ENCODE measurements around the gene ACO2. TPM values are rescaled to one million over a fixed set of nuclear protein-coding genes. Genes with fewer than 3 reads are reported as not detected.

Gene ACO2
- total RNA-seq, 2 donors from 2014 or later = 100 to 177 TPM

DNA sequence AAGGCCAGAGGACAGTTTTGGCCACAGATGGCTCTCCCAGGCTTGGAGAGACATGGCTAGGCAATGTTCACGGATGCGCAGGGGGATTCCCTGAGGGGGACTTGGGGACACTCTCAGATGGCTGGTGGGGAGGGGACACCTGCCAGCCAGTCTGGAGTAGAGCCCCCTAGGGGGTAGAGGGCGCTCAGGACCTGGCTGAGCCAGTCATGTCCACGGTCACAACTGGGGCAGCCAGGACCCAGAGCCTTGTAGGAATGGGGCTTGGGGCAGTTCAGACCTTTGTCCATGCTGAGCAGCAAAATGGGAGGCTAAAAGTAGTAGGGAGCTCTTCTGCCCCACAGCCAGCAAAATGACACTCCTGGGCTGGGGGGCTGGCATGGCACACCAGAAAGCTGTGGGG, 93.5 kb downstream of the ACO2 start:
- 76% methylated on average over 4 of the region's 4 CpGs for WGBS
- intact Hi-C loops (cut with DNase I) = no loop called here
- TF ChIP-seq POLR2AphosphoS5 (IDR thresholded peaks at IDR 0.05) = no peak
- no peak for DNase-seq (ENCODE audit: low spot score)
- H3K4me3 ChIP-seq = no peak overlapping the region
- peaks cover 2% of the 10 kb centered on the region for H3K27me3 ChIP-seq (replicated peaks; ENCODE audit: insufficient read depth)
- H3K36me3 ChIP-seq = no peaks in the 10 kb centered on the region
- H3K4me1 ChIP-seq (replicated peaks) = no peaks in the 10 kb centered on the region
- H3K27ac ChIP-seq = peak overlapping the region; percentile 67 to 71
- H3K9me3 ChIP-seq = no peaks in the 10 kb centered on the region

- Histone ChIP-seq H3K4me3 (no peak overlapping the region), H3K9me3 (no peaks in the 10 kb centered on the region), H3K27ac (peak overlapping the region; percentile 67 to 71), H3K36me3 (no peaks in the 10 kb centered on the region), H3K4me1 (replicated peaks) (no peaks in the 10 kb centered on the region), H3K27me3 (replicated peaks; ENCODE audit: insufficient read depth) (peaks cover 2% of the 10 kb centered on the region)
- TF ChIP-seq POLR2AphosphoS5 (IDR thresholded peaks at IDR 0.05) = peak; percentile 60
- TF ChIP-seq, protein P1, sequence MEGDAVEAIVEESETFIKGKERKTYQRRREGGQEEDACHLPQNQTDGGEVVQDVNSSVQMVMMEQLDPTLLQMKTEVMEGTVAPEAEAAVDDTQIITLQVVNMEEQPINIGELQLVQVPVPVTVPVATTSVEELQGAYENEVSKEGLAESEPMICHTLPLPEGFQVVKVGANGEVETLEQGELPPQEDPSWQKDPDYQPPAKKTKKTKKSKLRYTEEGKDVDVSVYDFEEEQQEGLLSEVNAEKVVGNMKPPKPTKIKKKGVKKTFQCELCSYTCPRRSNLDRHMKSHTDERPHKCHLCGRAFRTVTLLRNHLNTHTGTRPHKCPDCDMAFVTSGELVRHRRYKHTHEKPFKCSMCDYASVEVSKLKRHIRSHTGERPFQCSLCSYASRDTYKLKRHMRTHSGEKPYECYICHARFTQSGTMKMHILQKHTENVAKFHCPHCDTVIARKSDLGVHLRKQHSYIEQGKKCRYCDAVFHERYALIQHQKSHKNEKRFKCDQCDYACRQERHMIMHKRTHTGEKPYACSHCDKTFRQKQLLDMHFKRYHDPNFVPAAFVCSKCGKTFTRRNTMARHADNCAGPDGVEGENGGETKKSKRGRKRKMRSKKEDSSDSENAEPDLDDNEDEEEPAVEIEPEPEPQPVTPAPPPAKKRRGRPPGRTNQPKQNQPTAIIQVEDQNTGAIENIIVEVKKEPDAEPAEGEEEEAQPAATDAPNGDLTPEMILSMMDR (IDR thresholded peaks at IDR 0.05) = no peak
- intact Hi-C loops (cut with DNase I) = no loop called here
- DNase-seq (ENCODE audit: low spot score) = no peak
- 50% methylated on average over 10 of the region's 10 CpGs for WGBS
These were observed 94.3 kb downstream of the ACO2 start for GRCh38 chr22:41563051-41563711.

GRCh38 chr22:41564563-41564962, 95.6 kb downstream of the ACO2 start:
- WGBS = 90% methylated on average over 8 of the region's 8 CpGs
- DNase-seq (ENCODE audit: low spot score) = no peak
- H3K4me1 ChIP-seq (replicated peaks) = no peaks in the 10 kb centered on the region

DNA sequence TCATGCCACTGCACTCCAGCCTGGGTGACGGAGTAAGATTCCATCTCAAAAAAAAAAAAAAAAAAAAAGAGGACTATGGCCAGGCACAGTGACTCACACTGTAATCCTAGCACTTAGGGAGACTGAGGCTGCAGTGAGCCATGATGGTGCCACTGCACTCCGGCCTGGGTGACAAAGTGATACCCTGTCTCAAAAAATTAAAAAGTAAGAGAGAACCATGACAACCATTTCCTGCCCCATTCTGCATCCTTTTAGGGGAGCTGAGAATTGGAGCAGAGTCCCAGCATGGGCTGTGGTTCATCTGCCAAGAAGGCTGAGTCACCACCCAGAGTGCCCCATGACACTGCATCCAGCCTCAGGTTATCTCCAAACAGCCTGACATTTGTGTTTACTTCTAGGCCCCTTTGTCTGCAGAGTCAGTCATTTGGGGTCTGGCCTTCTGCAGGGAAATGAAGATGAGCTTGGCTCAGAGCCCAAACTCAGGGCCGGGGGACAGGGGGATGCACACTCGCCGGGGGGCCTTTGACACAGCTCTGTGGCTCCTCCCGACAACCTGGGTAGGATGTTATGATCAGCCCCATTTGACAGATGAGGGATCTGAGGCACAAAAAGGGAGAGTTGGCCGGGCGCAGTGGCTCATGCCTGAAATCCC, 96.6 kb downstream of the ACO2 start:
- H3K36me3 ChIP-seq = no peaks in the 10 kb centered on the region
- WGBS = 59% methylated on average over 8 of the region's 8 CpGs

More at GRCh38 chr22:41564563-41564962, 95.6 kb downstream of the ACO2 start:
- Histone ChIP-seq H3K4me3 (no peak overlapping the region), H3K27ac (peak overlapping the region; percentile 18 to 23), H3K36me3 (no peaks in the 10 kb centered on the region), H3K27me3 (replicated peaks; ENCODE audit: insufficient read depth) (peaks cover 1% of the 10 kb centered on the region), H3K9me3 (no peaks in the 10 kb centered on the region)
- intact Hi-C loops (cut with DNase I) = no loop called here
- no peak for TF ChIP-seq POLR2A (IDR thresholded peaks at IDR 0.05)
- TF ChIP-seq, protein P1 (IDR thresholded peaks at IDR 0.05) = no peak
- TF ChIP-seq POLR2AphosphoS5 (IDR thresholded peaks at IDR 0.05) = no peak

GRCh38 chr22:41567512-41567768, 98.5 kb downstream of the ACO2 start:
- Histone ChIP-seq H3K27ac (no peak overlapping the region), H3K4me1 (replicated peaks) (no peaks in the 10 kb centered on the region), H3K36me3 (no peaks in the 10 kb centered on the region), H3K4me3 (no peak overlapping the region), H3K9me3 (no peaks in the 10 kb centered on the region), H3K27me3 (replicated peaks; ENCODE audit: insufficient read depth) (no peaks in the 10 kb centered on the region)
- no peak for DNase-seq (ENCODE audit: low spot score)
- TF ChIP-seq POLR2AphosphoS5 (IDR thresholded peaks at IDR 0.05) (no peak), POLR2A (IDR thresholded peaks at IDR 0.05) (no peak)
- TF ChIP-seq, protein P1 (IDR thresholded peaks at IDR 0.05) = no peak
- WGBS = 62% methylated on average over 3 of the region's 3 CpGs
- intact Hi-C loops (cut with DNase I) = no loop called here

More for the DNA sequence above, 96.6 kb downstream of the ACO2 start:
- Histone ChIP-seq H3K4me3 (no peak overlapping the region), H3K9me3 (no peaks in the 10 kb centered on the region), H3K4me1 (replicated peaks) (no peaks in the 10 kb centered on the region), H3K27me3 (replicated peaks; ENCODE audit: insufficient read depth) (no peaks in the 10 kb centered on the region), H3K27ac (peak overlapping the region; percentile 18 to 23)
- no peak for DNase-seq (ENCODE audit: low spot score)
- intact Hi-C loops (cut with DNase I) = no loop called here
- TF ChIP-seq POLR2AphosphoS5 (IDR thresholded peaks at IDR 0.05) = no peak
- no peak for TF ChIP-seq POLR2A (IDR thresholded peaks at IDR 0.05)
- TF ChIP-seq, protein P1 (IDR thresholded peaks at IDR 0.05) = no peak

Data from prostate gland (tissue), 2 donors.